SK-N-SH treated with all-trans-retinoic acid at 6 μM for 48 hours (cell line): ENCODE measurements around the gene PPARA.

Source experiments
- CREB5 ChIP-seq: fragments of 250-450 bp; sonication (Bioruptor Pico); IDR thresholded peaks from 2 replicates; pipeline ENCODE4 v1.5.1; 2020; ENCODE audit warnings: low read depth, mild to moderate bottlenecking, moderate library complexity
- CSRNP3 ChIP-seq: fragments of 250-450 bp; sonication (Bioruptor Pico); IDR thresholded peaks from 2 replicates; pipeline ENCODE4 v1.5.1; 2021; ENCODE audit warnings: mild to moderate bottlenecking, moderate library complexity
- PATZ1 ChIP-seq: fragments of 250-450 bp; sonication (Bioruptor Pico); IDR thresholded peaks from 2 replicates; pipeline ENCODE4 v1.8.0; 2020; ENCODE audit warnings: mild to moderate bottlenecking, moderate library complexity, borderline replicate concordance
- PPARA ChIP-seq: fragments of 250-450 bp; sonication (Bioruptor Pico); IDR thresholded peaks from 2 replicates; pipeline ENCODE4 v1.5.0; 2020; ENCODE audit warnings: mild to moderate bottlenecking, borderline replicate concordance
- ZC3H10 ChIP-seq: fragments of 250-450 bp; sonication (Bioruptor Pico); IDR thresholded peaks from 2 replicates; pipeline ENCODE4 v1.5.1; 2021; ENCODE audit warnings: mild to moderate bottlenecking, moderate library complexity
- ZNF70 ChIP-seq: fragments of 450-650 bp; formaldehyde crosslinking; IDR thresholded peaks from 2 replicates; pipeline ENCODE4 v1.5.0; 2020; ENCODE audit warnings: mild to moderate bottlenecking, moderate library complexity
- TF ChIP-seq, protein P1 (sequence below): fragments of 250-450 bp; sonication (Bioruptor Pico); IDR thresholded peaks from 2 replicates; pipeline ENCODE4 v1.8.0; 2021; ENCODE audit warnings: low read depth, mild to moderate bottlenecking, moderate library complexity, borderline replicate concordance

- no peak for TF ChIP-seq ZC3H10 (CRISPR knock-in tag)
- no peak for TF ChIP-seq CSRNP3 (CRISPR knock-in tag)
- no peak for TF ChIP-seq ZNF70
- TF ChIP-seq PATZ1 (CRISPR knock-in tag): no peak
- no peak for TF ChIP-seq PPARA (CRISPR knock-in tag)
- TF ChIP-seq, protein P1, sequence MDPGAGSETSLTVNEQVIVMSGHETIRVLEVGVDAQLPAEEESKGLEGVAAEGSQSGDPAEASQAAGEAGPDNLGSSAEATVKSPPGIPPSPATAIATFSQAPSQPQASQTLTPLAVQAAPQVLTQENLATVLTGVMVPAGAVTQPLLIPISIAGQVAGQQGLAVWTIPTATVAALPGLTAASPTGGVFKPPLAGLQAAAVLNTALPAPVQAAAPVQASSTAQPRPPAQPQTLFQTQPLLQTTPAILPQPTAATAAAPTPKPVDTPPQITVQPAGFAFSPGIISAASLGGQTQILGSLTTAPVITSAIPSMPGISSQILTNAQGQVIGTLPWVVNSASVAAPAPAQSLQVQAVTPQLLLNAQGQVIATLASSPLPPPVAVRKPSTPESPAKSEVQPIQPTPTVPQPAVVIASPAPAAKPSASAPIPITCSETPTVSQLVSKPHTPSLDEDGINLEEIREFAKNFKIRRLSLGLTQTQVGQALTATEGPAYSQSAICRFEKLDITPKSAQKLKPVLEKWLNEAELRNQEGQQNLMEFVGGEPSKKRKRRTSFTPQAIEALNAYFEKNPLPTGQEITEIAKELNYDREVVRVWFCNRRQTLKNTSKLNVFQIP: no peak
- TF ChIP-seq CREB5: no peak
These were observed 25.0 kb upstream of the PPARA start for GRCh38 chr22:46125311-46125710.
